ENCODE results near the gene PITPNM3.

Gene PITPNM3

DNA sequence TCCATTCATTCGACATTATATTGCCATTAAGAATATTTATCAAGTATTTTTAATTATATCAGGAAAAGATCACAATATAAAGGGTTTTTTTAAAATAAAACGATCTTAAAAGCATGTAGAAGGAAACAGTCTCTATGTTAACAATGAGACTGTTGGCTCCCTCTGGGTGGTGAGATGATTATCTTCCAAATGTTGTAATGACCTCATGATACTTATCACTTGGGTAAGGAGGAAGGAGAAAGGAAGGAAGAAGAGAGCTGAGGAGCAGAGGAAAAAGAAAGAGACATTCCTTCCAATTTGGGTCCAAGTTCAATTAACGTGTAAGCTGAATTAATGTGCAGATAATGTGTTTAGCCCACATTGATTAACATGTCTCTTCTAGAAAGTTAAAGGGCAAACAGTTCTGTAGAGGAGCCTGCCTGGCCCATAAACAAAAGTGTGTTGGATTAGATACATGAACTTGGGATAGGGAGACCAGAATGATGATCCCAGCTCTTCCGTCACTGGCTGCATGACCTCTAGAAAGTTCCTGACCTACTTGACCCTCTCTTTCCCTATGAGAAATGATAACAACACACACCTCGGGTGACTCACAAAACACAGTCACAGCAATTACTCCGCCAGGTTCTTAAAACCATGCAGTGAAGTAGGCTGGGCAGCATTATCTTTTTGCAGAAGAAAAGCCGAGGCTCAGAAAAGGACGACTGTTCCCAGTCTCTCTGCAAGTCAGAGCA, 80.1 kb downstream of the PITPNM3 start:
- DNase-seq, result no peak

DNA sequence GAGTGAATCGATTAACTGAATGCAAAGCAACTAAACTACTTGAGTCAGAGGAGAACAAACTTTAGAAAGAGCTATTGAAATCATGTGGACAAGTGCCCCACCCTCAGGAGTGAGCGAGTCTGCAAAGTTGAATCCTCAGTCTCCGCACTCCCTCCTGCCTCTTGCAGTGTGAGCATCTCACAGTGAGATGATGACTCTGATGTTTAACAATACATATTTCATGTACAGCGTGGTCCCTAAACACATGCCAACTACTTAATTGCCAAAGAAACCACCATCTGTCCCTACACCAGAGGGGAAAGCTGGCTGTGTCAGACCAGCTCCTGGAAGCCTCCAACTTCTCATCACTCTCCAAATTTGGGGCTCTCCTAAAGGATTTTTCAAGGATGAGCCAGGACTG, 80.9 kb downstream of the PITPNM3 start:
- DNase-seq, result no peak

DNA sequence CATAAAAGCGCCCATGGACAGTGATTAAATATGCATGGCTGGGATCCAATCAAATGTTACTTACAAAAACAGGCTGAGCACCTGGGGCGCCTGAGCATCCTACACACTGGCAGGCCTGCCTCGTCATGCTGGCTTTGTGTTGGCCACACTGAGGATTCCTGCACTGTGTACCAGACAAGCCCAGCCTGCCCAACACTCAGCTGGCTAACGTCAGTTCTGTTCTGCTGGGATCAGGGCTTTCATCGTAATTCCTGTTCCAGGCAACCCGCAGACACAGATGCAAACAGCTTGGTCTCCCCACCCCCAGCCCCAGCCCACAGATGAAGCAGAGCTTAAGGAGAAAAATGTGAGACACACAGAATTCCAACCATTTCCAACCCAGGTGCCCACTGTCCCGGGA, 81.4 kb downstream of the PITPNM3 start:
- DNase-seq, result no peak

DNA sequence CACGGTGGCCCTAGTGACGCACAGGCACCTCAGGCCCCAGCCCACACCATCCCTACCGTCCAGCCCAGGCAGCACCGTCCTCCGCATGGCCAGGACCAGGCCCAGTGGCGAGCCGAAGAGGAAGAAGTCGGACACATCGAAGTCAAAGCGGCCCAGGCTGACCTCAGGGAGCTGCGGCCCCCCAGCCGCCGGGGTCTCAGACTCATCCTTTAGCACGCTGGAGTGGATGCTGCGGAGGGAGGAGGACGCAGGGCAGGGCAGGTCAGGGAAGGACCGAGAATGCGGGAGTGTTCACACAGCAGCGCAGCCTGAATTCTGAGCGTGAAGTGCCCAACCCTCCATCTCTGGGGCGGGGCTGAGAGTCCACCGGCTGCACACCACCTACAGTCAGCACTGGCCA, 82.0 kb downstream of the PITPNM3 start:
- DNase-seq, result no peak

DNA sequence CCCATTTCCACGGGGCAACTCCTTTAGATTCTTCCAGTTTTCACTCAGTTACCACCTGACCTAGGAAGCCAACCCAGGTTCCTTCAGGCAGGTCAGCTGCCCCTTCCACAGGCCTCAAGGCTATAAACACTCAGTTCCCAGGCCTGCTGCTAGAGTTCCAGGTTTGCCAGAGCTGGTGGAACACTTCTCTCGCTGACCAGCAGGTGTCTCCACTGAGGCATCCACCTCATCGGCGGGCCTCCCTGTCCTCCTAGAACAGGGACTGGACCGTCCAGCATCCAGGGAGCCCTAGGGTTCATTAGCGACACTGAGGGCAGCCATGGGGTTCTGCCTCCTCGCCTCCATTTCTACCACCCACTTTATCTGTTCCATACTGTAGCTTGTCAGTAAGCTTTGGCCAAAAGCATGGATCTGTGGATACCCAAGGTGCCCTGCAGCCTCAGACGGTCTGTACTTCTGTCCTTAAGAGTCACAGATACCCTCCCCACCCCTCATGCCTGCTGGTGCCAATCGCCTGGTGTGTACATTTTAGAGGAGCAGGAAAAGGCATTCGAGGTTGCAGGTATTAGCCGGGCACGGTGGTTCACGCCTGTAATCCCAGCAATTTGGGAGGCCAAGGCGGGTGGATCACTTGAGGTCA, 83.1 kb downstream of the PITPNM3 start:
- peak; percentile 1 to 12 for DNase-seq

DNA sequence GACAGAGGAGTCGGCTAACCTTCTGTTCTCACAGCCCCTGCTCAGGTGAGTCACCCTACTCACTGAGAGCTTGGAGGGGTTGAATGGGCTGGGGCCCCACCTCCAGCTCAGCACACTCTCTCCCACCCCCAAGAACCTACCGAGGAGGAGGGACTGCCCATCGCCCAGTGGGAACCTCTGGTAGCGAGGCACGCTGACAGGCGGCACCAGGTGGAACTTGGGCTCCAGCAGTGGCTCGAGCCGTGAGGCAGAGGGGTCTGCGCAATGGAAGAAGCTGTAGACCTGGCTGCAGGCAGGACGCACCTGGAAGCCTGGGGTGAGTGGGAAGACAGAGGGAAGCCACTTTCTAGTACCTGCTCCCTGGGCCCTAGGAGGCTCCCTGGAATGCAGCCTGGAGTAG, 83.8 kb downstream of the PITPNM3 start:
- DNase-seq, result no peak

DNA sequence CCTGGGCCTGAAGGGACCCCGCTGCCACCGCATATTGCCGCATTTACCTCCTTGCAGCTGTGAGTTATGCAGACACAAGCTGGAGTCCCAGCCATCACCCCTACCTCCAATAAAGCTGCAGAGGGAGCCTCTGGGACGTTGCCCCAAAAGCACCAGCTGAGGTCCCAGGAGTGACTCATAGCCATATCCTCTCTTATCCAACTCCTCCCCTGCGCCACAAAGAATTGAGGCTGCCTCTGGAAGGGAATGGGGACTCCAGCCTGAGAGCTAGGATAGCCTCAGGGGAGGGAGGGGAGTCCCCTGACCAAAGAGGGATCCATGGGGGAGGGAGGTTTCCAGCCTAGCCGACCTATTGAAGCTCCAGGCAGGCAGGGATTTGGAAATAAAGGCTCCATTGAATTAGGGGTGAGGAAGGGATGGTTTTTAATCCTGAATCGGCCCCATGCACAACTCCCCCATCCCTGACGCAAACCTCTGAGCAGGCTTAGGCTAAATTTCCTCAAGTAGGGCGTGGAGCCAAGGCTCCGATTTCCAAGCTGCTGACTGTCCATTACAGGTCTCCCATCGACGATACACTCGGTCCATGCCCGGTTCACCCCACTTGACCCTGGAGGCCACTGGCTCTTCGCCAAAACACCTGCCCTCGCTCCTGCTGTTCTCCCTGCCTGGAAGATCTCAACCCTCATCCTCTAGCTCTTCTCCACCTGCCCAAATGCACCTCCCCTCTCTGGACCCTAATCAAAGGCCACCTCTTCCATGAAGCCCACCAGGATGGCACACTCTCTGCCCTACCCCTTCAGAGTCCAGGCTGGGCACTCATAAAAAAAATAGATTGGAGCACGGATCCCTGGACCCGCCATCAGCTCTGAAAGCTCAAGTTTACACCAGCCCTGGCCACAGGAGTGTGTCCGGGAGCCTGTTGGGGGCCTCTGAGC, 84.6 kb downstream of the PITPNM3 start:
- DNase-seq, result no peak

DNA sequence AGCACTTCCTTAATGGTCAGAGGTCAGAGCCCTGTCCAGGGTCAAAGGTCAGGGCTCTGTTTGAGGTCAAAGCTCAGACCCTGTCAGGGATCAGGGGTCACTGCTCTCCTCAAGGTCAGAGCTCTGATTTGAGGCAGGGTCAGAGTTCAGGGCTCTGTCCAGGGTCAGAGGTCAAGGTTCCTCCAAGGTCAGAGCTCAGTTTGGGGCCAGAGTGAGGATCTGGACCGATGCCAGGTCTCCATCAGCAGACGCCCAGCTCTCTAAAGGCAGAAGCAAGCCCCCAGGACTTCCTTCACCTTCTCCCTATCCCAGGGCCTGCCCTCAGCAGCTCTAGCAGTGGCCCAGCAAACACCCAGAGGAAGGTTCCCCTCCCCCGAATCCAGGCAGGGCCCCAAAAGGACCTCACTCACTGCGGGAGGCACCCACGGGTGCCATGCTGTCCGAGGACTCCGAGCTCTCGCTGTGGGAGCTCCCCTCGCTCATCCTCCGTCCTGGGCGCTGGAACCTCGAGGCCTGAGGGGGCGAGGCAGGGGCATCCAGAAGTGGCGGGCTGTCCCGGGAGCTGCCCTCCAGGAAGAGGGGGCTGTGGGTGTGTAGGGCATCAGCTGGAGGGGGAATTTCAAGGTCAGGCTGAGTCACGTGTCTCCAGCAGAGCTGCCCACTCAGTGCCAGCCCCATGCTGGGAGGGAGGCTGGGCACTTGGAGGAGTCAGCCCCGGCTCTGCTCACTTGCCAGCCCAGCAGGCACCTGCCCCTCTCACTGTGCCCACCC, 85.4 kb downstream of the PITPNM3 start:
- DNase-seq, result no peak

DNA sequence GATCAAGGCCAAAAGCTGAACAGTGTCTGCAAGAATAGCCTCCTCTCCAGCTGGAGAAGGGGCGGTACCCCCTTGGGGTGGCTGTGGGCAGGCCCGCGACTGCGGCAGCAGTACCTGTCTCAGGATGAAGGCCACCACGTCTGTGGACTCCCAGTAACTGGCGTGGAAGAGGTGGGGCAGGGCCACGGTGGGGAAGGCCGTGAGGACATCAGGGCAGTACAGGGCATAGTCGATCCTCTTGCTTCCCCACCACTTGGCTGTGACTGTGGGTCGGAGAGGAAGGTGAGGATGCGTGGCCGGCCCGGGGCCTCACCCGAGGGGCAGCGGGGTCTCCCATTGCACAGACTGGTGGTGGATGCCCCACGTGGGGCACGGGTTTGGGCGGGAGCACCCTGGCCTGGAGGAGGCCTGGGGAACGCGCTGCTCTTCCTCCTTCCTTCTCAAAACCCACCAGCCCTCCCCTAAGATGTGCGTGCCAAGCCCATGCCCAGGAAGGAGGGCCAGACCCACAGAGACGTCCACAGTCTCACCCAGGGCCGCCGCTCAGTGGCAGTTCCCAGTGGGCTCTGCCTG, 86.1 kb downstream of the PITPNM3 start:
- no peak for DNase-seq

DNA sequence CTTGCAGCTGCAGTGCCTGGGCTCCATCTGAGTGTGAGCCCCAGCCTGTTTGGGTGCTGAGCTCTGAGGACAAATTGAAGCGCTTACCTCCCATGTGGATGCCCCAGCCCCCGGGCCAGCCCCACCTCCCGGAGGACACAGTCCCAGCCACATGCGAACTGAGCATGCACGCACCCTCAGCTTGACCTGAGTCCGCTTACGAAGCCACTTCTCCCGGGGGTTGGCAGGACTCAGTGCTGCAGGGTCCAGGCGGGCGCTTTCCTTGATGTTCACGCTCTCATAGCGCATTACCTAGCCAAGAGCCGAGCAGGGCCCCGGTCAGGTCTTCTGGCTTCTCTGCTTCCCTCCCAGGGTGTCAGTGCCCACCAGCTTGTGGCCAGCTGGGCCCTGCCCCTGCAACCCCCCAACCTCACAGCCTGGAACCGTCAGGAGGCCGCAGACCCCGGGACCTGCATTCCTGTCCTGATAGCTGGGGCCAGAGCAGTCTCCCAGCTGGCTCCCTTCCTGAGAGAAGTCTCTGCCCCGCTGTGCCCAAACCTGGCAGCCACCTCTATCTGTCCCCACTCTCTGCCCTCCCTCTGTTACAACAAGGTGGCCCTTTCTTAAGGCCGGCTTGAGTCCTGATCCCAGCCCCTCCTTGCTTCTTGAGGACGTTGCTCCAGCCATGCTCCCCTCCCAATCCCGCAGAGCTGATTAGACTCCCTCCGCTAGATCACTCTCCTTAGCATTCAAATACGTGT, 88.1 kb downstream of the PITPNM3 start:
- DNase-seq, result no peak

DNA sequence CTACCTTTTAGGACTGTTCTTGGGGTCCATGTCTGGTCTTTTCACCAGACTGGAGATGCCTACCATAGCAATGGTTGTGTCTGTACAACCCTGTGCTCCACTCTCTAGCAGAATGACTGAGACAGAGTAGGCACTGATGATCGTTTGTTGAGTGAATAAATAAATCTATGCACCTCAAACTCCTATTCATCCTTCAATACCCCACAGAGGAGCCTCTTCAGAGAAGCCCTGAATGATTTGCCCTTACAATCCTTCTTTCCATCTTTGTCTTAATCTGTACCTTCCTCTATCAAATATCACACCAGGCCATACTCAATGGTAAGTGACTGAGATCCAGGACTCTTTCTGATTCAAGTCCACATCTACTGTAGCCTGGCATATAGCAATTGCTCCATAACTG, 88.8 kb downstream of the PITPNM3 start:
- no peak for DNase-seq

DNA sequence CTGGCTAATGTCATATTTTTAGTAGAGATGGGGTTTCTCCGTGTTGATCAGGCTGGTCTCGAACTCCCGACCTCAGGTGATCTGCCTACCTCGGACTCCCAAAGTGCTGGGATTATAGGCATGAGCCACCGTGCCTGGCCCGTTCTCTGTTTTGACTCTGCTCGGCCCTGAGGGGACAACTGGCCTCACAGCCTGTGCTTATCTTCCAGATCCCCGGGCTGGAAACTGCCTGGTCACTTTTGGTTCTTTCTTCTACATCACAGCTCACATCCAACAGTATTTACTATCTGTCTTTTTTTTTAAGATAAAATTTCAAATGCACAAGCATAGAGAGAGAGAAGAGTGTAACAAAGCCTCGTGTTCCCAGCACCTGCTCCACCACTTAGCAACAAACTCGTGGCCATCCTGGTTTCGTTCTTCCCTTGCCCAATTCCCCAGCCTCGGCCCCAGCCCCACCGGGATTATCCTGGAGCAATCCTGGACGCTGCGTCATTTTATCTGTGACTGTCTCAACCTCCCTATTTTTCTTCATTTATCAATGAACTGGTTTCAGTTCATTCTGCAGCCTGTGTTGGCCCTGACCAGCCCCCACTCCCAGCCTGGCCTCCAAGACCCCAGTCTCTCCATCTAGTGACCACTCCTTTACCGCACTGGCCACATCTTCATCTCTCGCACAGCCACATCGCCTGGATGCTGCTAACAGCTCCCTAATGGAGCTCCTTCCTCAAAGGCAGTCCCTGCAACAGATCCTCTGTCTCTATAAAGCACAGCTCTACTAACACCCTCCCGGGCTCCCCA, 91.0 kb downstream of the PITPNM3 start:
- DNase-seq, result no peak

DNA sequence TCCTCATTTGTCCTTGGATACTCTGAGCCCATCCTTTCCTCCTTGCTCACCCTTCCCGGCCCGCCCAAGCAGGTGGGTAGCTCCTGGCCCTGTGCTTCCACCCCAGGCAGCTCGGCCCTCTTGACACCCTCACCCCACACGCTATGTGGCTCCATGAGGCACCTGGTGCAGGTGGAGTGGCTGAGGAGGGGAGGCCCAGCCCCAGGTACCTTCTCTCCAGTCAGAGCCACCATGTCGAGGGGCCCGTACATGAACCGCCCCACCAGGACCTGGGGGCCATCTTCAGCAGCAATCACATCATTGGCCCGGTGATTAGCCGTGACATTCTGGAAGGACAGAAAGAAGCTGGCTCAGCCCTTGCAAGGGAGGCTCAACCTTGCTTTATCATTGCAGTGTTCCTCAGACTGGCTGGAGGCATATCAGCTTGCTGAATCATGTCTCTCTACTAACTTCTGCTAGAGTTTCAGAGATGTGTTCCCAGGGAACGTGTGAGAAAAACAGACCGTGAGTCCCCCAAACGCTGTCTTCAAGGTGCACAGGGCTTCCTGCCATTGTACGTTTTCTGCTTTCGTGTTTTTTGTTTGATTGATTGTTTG, 91.8 kb downstream of the PITPNM3 start:
- no peak for DNase-seq

DNA sequence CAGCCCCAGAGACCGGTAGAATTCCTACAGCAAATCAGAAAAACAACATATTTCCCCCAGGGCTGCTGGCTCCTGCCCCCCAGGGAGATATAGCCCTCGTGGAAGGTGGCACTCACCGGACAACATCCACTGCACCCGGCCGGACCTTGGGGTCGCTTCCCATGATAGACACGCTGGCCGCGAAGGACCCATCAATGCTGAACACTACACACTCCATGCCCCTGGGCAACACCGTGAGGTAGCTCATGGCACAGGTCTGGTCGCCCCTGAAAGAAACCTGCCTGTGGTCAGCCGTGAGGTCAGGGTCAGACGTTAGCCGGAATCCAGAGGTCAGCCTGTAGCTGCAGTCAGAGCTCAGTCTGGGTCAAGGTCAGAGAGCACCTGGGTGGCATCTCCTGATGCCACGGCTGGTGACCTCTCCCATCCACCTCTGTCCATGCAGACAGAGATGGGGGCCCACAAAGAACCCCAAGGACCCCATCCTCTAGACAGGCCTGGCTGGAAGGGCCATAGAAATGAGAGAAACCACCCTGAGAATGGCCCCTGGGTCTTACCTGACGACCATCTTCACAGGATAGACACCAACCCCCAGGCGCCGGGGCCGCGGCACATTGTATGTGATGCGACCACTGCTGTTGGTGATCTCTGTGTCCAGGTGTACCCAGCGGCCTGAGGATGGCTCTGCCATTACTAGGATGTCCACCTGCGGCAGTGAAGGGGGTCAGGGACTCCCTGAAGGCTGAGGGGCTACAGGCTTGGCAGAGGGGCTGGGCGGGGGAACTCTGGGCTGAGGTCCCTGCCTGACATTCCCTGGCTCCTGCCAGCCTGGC, 92.5 kb downstream of the PITPNM3 start:
- DNase-seq, result no peak

DNA sequence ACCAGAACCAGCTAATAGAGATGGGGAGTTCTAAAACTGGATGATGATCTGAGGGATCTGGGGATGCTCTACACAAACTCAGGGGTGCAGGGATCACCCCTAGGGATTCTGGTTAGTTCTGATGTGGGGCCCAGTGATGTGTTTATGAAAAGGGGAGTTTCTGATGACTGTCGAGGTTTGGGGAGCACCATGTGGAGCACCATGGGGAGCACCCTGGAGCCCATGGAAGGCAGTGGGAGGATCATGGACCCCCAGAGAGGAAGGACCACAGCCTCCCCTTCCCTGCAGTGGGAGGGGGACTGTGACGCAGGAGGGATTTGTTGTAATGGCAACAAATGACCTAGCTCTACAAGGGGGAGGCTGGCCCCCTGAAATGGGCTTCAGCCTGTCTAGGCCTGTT, 93.7 kb downstream of the PITPNM3 start:
- no peak for DNase-seq

DNA sequence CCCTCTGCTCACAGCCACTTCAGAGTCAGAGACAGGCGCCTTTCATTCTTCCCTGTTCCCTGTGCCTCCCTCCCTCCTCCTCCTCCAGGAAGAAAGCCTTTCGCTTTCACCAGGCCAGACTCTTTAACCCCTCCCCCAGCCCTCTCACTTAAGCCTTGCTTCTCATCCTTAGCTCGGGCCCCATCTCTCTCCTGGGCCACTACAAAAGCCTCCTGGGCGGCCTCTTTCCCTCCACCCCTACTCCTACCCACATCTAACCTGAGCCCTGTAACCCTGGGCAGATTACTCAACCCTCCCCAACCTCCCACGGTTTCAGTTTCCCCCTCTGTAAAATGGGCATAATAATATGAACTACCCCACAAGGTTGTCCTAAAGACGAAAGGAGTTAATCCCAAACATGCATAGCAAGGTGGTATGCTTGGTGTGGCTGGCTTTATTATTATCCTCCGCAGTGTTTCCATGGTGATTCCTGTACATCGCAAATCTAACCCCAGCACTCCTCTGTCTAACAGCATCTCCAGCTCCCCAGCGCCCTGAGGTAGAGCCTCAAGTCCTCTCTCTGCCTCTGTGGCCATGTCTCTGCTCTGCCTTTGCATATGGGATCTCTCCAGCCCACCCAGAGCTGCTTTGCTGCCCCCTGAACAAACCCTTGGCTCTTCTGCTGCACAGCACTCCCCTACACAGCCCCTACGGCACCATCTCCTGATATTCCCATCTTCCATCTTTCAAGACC, 94.4 kb downstream of the PITPNM3 start:
- no peak for DNase-seq

DNA sequence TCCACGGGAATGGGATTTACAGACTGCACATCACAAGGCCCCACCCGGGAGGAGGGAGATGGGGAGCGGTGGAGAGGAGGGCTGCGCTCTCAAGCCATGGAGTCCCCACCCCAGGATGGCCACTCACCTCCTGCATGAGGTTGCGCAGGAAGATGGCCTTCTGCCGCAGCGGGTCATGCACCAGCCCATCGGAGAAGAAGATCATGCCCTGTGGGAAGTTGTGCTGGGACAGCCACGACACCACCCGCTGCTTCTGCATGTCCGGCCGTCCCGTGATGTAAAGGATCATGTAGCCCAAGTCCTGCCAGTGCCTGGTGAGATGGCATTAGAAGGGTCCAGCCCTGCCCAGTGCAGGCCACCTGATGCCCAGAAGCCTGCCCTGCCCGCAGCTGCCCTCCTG, 95.1 kb downstream of the PITPNM3 start:
- DNase-seq, result no peak

DNA sequence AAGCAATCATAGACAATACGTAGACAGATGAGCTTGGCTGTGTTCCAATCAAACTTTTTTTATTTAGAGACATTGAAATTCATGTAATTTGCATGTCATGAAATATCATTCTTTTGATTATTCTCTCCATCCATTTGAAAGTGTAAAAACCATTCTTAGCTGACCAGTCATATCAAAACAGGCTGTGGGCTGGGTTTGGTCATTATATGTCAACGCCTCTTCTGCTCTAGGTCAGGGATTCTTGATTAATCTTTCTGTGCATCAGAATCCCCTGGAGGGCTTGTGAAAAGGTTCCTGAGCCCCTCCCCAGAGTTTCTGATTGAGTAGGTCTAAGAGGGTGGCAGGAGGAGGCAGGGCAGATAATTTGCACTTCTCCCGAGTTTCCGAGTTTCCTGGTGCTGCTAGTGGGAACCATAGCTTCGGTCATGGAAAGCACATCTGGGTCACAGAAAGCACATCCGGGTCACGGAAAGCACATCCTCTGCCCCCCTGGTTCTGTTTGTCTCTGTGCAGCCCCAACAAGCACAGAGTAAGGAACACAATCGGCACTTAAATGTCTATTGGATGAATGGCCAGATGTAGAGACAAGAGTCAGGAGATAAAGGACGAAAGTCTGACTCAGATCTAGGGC, 95.7 kb downstream of the PITPNM3 start:
- DNase-seq, result no peak
